GM12878 (cell line): ENCODE measurements around the gene OPCML. TPM values are rescaled to one million over a fixed set of nuclear protein-coding genes. Genes with fewer than 3 reads are reported as not detected.

Experiments used
- ATAC-seq: fragments of 200-7000 bp; cut with Tn5 transposase; 3 replicates; pipeline ENCODE4 v1.9.1; 2020; ENCODE audit warnings: mild to moderate bottlenecking, moderate library complexity
- BruUV-seq: library from RNA; stranded (reverse); fragments of 400-500 nt; replicated peaks from 2 replicates; lab custom pipeline; 2021; lab: Mats Ljungman, UMichigan
- CTCF ChIA-PET: fragments of 300-600 bp; sonication (Branson Sonifier 250); formaldehyde crosslinking; extraction: SDS; loops from one replicate; lab custom pipeline; 2021; ENCODE audit warnings: inconsistent platforms; lab: Yijun Ruan, JAX
- POLR2A ChIA-PET: fragments of 350-600 bp; formaldehyde crosslinking; extraction: SDS; loops from one replicate; lab custom pipeline; 2021; ENCODE audit warnings: inconsistent platforms; lab: Charles Lee
- RAD21 ChIA-PET: fragments of 300-600 bp; sonication (Branson Sonifier 250); formaldehyde crosslinking; loops from one replicate; lab custom pipeline; 2023; ENCODE audit warnings: antibody characterized with exemption; ENCODE audit not compliant: unreplicated experiment; lab: Charles Lee
- SMC1A ChIA-PET: fragments of 300-600 bp; sonication (Branson Sonifier 250); formaldehyde crosslinking; loops from one replicate; lab custom pipeline; 2023; ENCODE audit not compliant: unreplicated experiment, uncharacterized antibody; lab: Charles Lee
- DNase-seq: peaks from one replicate; pipeline ENCODE4 v3.0.0-alpha.2; 2011; ENCODE audit warnings: low read depth, low spot score
- FAIRE-seq: peaks from 3 replicates; lab custom pipeline; 2011; peaks lifted over from hg19 to GRCh38; lab: Jason Lieb, UNC
- H2AFZ ChIP-seq: 2 replicates; pipeline ENCODE4 v1.6.0; 2011; ENCODE audit warnings: low read depth, low read length, control low read depth; ENCODE audit not compliant: control insufficient read depth
- H3K27ac ChIP-seq: 2 replicates; pipeline ENCODE4 v1.5.1; 2011; ENCODE audit warnings: control low read depth; ENCODE audit not compliant: control insufficient read depth, insufficient read depth
- H3K27me3 ChIP-seq, 2 experiments: replicated peaks in 1 of 2; 2 replicates each; pipeline versions ENCODE4 v1.6.0 to v1.6.1; 2011; ENCODE audit warnings: low read length in 1 of 2; ENCODE audit not compliant: control insufficient read depth in 2 of 2, insufficient read depth in 2 of 2
- H3K36me3 ChIP-seq, 2 experiments: 2 replicates each; pipeline ENCODE4 v1.5.1; 2011; ENCODE audit warnings: low read length in 1 of 2; ENCODE audit not compliant: control insufficient read depth in 2 of 2, insufficient read depth in 2 of 2
- H3K4me1 ChIP-seq: 2 replicates; pipeline ENCODE4 v1.6.1; 2011; ENCODE audit warnings: mild to moderate bottlenecking, low read length, moderate library complexity, mixed read lengths; ENCODE audit not compliant: control insufficient read depth, insufficient read depth
- H3K4me2 ChIP-seq: 2 replicates; pipeline ENCODE4 v1.6.0; 2011; ENCODE audit warnings: control low read depth; ENCODE audit not compliant: control insufficient read depth, insufficient read depth
- H3K4me3 ChIP-seq: fragments of 200-600 bp; sonication (generic); 2 replicates; pipeline ENCODE4 v1.5.1; 2016
- H3K79me2 ChIP-seq: 2 replicates; pipeline ENCODE4 v1.6.0; 2011; ENCODE audit warnings: low read length; ENCODE audit not compliant: control insufficient read depth, insufficient read depth
- H3K9ac ChIP-seq: 2 replicates; pipeline ENCODE4 v1.8.0; 2011; ENCODE audit warnings: low read length, control low read depth, mixed read lengths; ENCODE audit not compliant: control insufficient read depth, insufficient read depth
- H3K9me3 ChIP-seq: replicated peaks from 3 replicates; pipeline ENCODE4 v1.5.1; 2011; ENCODE audit warnings: mild to moderate bottlenecking, low read length; ENCODE audit not compliant: control insufficient read depth, insufficient read depth
- H4K20me1 ChIP-seq: 2 replicates; pipeline ENCODE4 v1.6.0; 2011; ENCODE audit not compliant: control insufficient read depth, insufficient read depth
- BCLAF1 ChIP-seq: fragments of 450-650 bp; IDR thresholded peaks from 2 replicates; pipeline ENCODE4 v1.6.1; 2017; ENCODE audit warnings: antibody characterized with exemption, mild to moderate bottlenecking, moderate library complexity
- KLF5 ChIP-seq: fragments of 450-650 bp; IDR thresholded peaks from 2 replicates; pipeline ENCODE4 v1.6.1; 2014; ENCODE audit warnings: mild to moderate bottlenecking; ENCODE audit not compliant: partially characterized antibody
- MEF2B ChIP-seq: fragments of 450-650 bp; IDR thresholded peaks from 2 replicates; pipeline ENCODE4 v1.6.1; 2018; ENCODE audit warnings: mild to moderate bottlenecking, moderate library complexity; ENCODE audit not compliant: partially characterized antibody, poor library complexity, severe bottlenecking
- MYC ChIP-seq: IDR thresholded peaks from 2 replicates; pipeline ENCODE4 v1.6.1; 2011; ENCODE audit warnings: mild to moderate bottlenecking, low read length, moderate library complexity, inconsistent platforms; ENCODE audit not compliant: insufficient read depth, insufficient replicate concordance, insufficient read length, severe bottlenecking
- NFYB ChIP-seq: IDR thresholded peaks from 2 replicates; pipeline ENCODE4 v1.6.1; 2011; ENCODE audit warnings: low read depth, mild to moderate bottlenecking, low read length, improper control_type of control experiment, moderate library complexity; ENCODE audit not compliant: insufficient read depth
- PAX8 ChIP-seq: fragments of 450-650 bp; IDR thresholded peaks from 2 replicates; pipeline ENCODE4 v1.6.1; 2017; ENCODE audit warnings: mild to moderate bottlenecking, moderate library complexity
- RELB ChIP-seq: fragments of 450-650 bp; IDR thresholded peaks from 2 replicates; pipeline ENCODE4 v1.6.1; 2017; ENCODE audit warnings: low read depth, mild to moderate bottlenecking, moderate library complexity
- STAT1 ChIP-seq: fragments of 450-650 bp; conservative IDR thresholded peaks from 2 replicates; pipeline ENCODE4 v1.6.1; 2014; ENCODE audit warnings: antibody characterized with exemption, mild to moderate bottlenecking
- STAT3 ChIP-seq: IDR thresholded peaks from 2 replicates; pipeline ENCODE4 v1.6.1; 2011; ENCODE audit warnings: low read depth, low read length, improper control_type of control experiment
- TBL1XR1 ChIP-seq: IDR thresholded peaks from 2 replicates; pipeline ENCODE4 v1.6.1; 2012; ENCODE audit warnings: low read depth, low read length, improper control_type of control experiment
- WRNIP1 ChIP-seq: IDR thresholded peaks from 2 replicates; pipeline ENCODE4 v1.6.1; 2011; ENCODE audit warnings: low read depth, low read length, improper control_type of control experiment, borderline replicate concordance
- ZBTB11 ChIP-seq: fragments of 450-650 bp; formaldehyde crosslinking; IDR thresholded peaks from 2 replicates; pipeline ENCODE4 v1.5.0; 2022; ENCODE audit warnings: mild to moderate bottlenecking, missing genetic modification characterization
- WGBS: methylation state at CpG from one replicate; pipeline ENCODE4 v1.1.6; 2016; ENCODE audit warnings: low lambda C conversion rate; ENCODE audit not compliant: insufficient replicate concordance, insufficient coverage; ENCODE audit errors: missing lambda C conversion rate; 5-methylcytosine and 5-hydroxymethylcytosine counted together
- in situ Hi-C: fragments of 300-500 bp; cut with MboI; formaldehyde crosslinking; loops from 9 replicates; pipeline ENCODE4 v1.14.3; 2018; ENCODE audit warnings: mixed read lengths
- intact Hi-C: fragments of 100-400 bp; cut with micrococcal nuclease; formaldehyde crosslinking; loops from one replicate; pipeline ENCODE4 v1.14.2; 2022; ENCODE audit not compliant: unreplicated experiment
- polyA plus RNA-seq, 11 experiments: library from polyadenylated mRNA; depleted of rRNA in 4 of 11; unstranded in 6 of 11; stranded (reverse) in 5 of 11; fragments of >200 nt; fragmentation: Nextera tagmentation in 4 of 11; fragmentation: Illumina TruSeq in 1 of 11; extraction: Ambion mirVana in 4 of 11; extraction: Trizol in 1 of 11; gene quantifications; 1 replicate in 1 of 11; 2 replicates in 10 of 11; pipeline versions ENCODE4 v1.2.1 to v1.2.3, GENCODE V29; 2011 to 2016; ENCODE audit warnings: inconsistent platforms in 2 of 11, missing spikeins in 2 of 11, low read depth in 1 of 11
- total RNA-seq, 4 experiments: library from RNA; depleted of rRNA in 3 of 4; stranded (reverse); fragments of >200 nt in 3 of 4; fragmentation: Illumina TruSeq in 1 of 4; extraction: Trizol in 1 of 4; gene quantifications; 2 replicates each; pipeline versions ENCODE4 v1.2.1 to v1.2.3, GENCODE V29; 2013 to 2021

Gene OPCML
- total and polyA plus RNA-seq, 10 of the 15 experiments (the other 5 are each of a cell fraction or from before 2014, with no cell fraction given): 0.84 TPM; not detected in 9

GRCh38 chr11:132496341-132496740 is 1036.0 kb downstream of the OPCML start (continued):
- no peak for TF ChIP-seq BCLAF1
- TF ChIP-seq STAT1: no peak
- TF ChIP-seq NFYB: no peak
- TF ChIP-seq MEF2B: no peak

- DNase-seq: no peak
- ChIA-PET SMC1A (no interaction called here), POLR2A (no interaction called here), CTCF (no interaction called here), RAD21 (no interaction called here)
- no peak overlapping the region for H3K9ac ChIP-seq
- no peak for FAIRE-seq
- intact Hi-C loops (no loop called here), in situ Hi-C loops (no loop called here)
- no peak for ATAC-seq
- H3K27ac ChIP-seq: no peak overlapping the region
- H3K79me2 ChIP-seq: no peaks in the 10 kb centered on the region
- BruUV-seq: no TSS peak
- no peaks in the 10 kb centered on the region for H3K36me3 ChIP-seq
- TF ChIP-seq MYC (no peak), STAT3 (no peak), RELB (no peak), ZBTB11 (CRISPR knock-in tag) (no peak), PAX8 (no peak), WRNIP1 (no peak), KLF5 (no peak), TBL1XR1 (no peak)
- no peaks in the 10 kb centered on the region for H4K20me1 ChIP-seq
- 3% methylated on average over 4 of the region's 4 CpGs for WGBS
- no peak overlapping the region for H3K4me2 ChIP-seq
- H3K4me3 ChIP-seq: no peak overlapping the region
- no peaks in the 10 kb centered on the region; a peak in 1 of 4 replicates for H3K27me3 ChIP-seq
- H3K4me1 ChIP-seq: no peaks in the 10 kb centered on the region
- no peaks in the 10 kb centered on the region for H3K9me3 ChIP-seq
- no peak overlapping the region for H2AFZ ChIP-seq
Measured at GRCh38 chr11:132493801-132494200, 1038.5 kb downstream of the OPCML start.
